ENCODE results near the gene HCFC1R1.

DNA sequence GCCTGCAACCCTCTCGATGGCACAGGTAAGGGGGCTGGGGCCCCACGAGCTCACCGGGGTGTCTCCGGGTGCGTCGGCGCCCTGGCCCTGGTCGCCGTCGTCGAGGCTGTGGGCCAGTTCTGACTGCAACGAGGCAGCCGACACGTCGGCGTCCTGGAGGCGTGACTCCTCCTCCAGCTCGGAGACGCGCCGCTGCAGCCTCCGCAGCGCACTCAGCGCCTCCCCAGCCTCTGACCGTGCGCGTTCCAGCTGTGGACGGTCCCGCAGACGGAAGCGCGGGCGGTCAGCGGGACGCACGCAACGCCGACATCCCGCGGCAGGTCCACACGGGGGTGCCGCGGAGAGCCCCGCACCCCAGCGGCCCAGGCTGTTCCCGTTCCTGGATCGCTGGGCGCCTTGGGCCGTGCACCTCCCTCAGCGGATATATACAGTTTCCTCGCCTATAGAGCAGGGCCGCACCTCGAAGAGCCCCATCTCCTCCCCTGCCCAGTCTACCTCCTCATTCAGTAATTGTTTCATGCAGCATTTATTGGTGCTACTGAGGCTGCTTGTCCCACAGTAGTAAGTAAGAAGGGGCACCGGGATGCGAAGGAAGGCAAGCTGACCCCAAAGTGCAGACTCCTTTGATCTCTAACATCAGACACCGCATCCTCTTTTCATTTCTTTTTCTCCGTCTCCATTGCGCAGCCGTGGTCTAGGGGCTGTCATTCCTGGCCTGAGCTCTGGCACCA is 5.9 kb upstream of the HCFC1R1 start:
- no peak for TF ChIP-seq EZH2 (IDR thresholded peaks at IDR 0.05; ENCODE audit: borderline replicate concordance, insufficient read depth, low read depth, low read length, poor library complexity, severe bottlenecking)
- TF ChIP-seq, protein P1, sequence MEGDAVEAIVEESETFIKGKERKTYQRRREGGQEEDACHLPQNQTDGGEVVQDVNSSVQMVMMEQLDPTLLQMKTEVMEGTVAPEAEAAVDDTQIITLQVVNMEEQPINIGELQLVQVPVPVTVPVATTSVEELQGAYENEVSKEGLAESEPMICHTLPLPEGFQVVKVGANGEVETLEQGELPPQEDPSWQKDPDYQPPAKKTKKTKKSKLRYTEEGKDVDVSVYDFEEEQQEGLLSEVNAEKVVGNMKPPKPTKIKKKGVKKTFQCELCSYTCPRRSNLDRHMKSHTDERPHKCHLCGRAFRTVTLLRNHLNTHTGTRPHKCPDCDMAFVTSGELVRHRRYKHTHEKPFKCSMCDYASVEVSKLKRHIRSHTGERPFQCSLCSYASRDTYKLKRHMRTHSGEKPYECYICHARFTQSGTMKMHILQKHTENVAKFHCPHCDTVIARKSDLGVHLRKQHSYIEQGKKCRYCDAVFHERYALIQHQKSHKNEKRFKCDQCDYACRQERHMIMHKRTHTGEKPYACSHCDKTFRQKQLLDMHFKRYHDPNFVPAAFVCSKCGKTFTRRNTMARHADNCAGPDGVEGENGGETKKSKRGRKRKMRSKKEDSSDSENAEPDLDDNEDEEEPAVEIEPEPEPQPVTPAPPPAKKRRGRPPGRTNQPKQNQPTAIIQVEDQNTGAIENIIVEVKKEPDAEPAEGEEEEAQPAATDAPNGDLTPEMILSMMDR (IDR thresholded peaks at IDR 0.05): no peak
